ENCODE data around the gene ANGEL2.
"Not testable (repeated sequence)": the region's sequence is repeated elsewhere in the genome, so short reads cannot be mapped to it uniquely, and the experiment has no call there.

Gene ANGEL2

DNA sequence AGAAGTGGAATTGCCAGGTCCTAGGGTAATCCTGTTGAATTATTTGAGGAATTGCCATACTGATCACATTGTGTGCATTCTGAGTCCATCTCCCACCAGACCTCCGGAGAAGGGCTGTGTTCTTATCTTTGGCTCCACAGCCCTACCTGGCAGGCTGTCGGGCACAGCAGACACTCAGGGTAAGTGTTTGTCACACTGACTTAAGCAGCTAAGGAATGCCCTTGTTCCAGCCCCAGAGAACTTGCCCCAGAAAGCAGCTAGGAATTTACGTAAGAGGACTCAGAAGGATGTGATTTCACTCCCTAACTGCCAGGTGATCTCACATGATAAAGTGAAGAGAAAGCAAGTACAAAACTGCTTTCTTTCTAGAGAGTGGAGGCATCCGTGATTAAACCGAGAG is 44.4 kb downstream of the ANGEL2 start:
- Mint-ChIP-seq H3K9me3 (ENCODE audit: low read depth) (no peaks in the 10 kb centered on the region), H3K27me3 (peaks cover 13% of the 10 kb centered on the region), H3K4me3 (no peak overlapping the region), H3K4me1 (ENCODE audit: low read depth) (no peaks in the 10 kb centered on the region), H3K36me3 (no peaks in the 10 kb centered on the region), H3K27ac (no peak overlapping the region)

DNA sequence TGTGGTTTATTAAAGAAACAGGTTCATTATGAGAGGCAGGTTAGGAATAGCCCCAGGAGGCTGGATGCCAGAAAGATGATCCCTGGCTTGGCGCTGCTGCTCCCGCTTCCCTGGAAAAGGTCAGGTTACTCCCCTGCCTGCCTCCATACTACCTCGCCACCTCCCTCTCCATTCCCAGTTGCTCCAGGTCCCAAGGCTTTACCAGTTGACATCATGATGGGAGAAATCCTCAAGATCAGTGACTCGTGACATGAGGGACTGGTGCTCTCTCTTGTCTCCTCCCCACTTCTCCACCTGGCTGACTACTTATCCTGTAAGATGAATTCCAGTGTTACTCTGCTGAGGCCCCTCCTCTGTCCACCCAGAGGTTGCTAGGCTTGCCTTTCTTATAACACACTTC is 45.6 kb downstream of the ANGEL2 start:
- no peak overlapping the region for H3K4me3 Mint-ChIP-seq
- no peaks in the 10 kb centered on the region for H3K4me1 Mint-ChIP-seq (ENCODE audit: low read depth)
- no peaks in the 10 kb centered on the region for H3K9me3 Mint-ChIP-seq (ENCODE audit: low read depth)
- no peak overlapping the region for H3K27ac Mint-ChIP-seq
- H3K36me3 Mint-ChIP-seq = no peaks in the 10 kb centered on the region
- H3K27me3 Mint-ChIP-seq = peaks cover 15% of the 10 kb centered on the region

DNA sequence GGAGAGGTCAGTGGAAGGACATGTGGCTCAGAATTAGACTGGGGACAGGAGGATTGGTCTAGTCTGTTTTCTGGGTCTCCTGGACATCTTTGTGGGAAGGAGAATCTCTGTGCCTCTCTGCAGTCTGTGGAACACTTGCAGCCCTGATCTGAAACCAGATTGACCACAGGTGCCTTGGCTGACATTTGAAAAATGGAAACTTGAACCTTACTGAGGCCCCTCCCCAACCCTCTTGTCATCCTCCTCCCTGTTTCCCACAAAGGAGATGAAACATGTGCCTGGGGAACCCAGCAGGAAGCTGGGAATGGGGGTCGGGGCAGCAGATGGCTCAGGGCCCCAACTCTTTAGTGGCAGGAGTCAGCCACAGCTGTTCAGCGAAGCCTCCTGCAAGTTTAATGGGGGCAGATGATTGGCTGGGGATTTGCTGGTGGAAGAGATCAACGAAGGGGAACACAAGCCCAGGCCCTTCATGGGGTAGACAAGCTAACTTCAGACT is 47.3 kb downstream of the ANGEL2 start:
- H3K36me3 Mint-ChIP-seq = no peaks in the 10 kb centered on the region
- peaks cover 15% of the 10 kb centered on the region for H3K27me3 Mint-ChIP-seq
- no peak overlapping the region for H3K4me3 Mint-ChIP-seq
- no peaks in the 10 kb centered on the region for H3K4me1 Mint-ChIP-seq (ENCODE audit: low read depth)
- no peak overlapping the region for H3K27ac Mint-ChIP-seq
- no peaks in the 10 kb centered on the region for H3K9me3 Mint-ChIP-seq (ENCODE audit: low read depth)

DNA sequence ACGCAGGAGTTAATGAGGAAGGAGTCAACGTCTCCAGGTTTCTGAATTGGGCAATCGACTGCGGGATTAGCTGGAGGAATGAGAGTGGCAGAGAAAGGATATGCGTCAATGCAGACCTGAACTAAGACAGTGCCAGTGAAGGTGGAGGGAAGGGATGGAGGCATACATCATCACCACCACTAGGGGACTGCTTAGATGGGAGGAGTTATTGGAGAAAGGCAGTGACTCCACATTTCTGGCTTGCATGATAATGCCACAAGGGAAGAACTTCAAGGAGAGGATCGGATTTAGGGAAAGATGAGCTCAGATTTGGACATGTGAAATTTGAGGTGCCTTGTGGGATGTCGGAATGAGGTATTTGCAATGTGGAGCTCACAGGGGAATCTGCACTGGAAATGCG is 47.9 kb downstream of the ANGEL2 start:
- Mint-ChIP-seq H3K4me3 (no peak overlapping the region), H3K9me3 (ENCODE audit: low read depth) (no peaks in the 10 kb centered on the region), H3K36me3 (no peaks in the 10 kb centered on the region), H3K27ac (no peak overlapping the region), H3K27me3 (peaks cover 15% of the 10 kb centered on the region), H3K4me1 (ENCODE audit: low read depth) (no peaks in the 10 kb centered on the region)

DNA sequence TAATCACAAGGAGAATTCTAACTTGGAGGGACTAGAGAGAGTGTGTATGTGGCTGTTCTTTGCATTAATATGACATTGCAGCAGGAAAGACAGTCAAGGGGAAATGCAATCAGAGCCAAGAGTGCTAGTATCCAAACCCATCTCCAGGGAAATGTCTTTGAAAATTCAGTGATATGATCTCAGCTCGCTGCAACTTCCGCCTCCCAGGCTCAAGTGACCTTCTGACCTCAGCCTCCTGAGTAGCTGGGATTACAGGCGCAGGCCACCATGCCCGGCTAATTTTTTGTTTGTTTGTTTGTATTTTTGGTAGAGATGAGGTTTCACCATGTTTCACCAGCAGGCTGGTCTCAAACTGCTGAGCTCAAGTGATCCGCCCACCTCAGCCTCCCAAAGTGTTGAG is 49.1 kb downstream of the ANGEL2 start:
- Mint-ChIP-seq H3K4me1 (ENCODE audit: low read depth) (no peaks in the 10 kb centered on the region), H3K36me3 (no peaks in the 10 kb centered on the region), H3K9me3 (ENCODE audit: low read depth) (no peaks in the 10 kb centered on the region), H3K4me3 (no peak overlapping the region), H3K27me3 (peaks cover 13% of the 10 kb centered on the region), H3K27ac (no peak overlapping the region)

DNA sequence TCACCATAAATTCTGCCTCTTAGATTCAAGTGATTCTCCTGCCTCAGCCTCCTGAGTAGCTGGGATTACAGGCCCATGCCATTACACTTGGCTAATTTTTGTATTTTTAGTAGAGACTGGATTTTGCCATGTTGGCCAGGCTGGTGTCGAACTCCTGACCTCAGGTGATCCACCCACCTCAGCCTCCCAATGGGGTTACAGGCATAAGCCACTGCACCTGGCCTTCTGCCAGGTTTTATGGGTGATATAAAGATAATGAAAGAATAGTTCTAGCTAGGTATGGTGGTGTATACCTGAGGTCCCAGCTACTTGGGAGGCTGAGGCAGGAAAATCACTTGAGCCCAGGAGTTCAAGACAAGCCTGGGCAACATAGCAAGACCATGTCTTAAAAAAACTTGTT is 50.7 kb downstream of the ANGEL2 start:
- not testable (repeated sequence) for H3K27ac Mint-ChIP-seq; H3K4me3 Mint-ChIP-seq; H3K36me3 Mint-ChIP-seq; H3K9me3 Mint-ChIP-seq (ENCODE audit: low read depth); H3K4me1 Mint-ChIP-seq (ENCODE audit: low read depth)
- peaks cover 16% of the 10 kb centered on the region for H3K27me3 Mint-ChIP-seq

DNA sequence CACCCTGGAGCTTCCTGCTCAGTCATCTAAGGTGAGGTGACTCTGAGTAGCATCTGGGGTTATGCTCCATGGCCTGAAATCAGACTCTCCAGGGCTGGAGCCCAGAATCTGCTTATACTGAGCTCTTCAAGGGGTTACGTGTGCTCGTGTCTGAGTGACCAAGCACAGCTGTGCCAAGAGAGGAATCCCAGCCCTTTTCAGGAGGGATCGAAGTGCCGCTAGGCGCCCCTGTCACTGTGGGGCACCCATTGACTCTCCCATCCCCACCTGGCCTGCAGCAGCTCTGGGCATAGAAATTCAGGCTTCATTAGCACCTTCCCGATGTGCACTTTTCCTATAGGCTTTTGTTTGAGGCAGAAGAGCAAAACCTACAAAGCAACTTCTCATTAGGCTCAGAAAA is 51.6 kb downstream of the ANGEL2 start:
- Mint-ChIP-seq H3K4me3 (no peak overlapping the region), H3K9me3 (ENCODE audit: low read depth) (no peaks in the 10 kb centered on the region), H3K27ac (no peak overlapping the region), H3K4me1 (ENCODE audit: low read depth) (no peaks in the 10 kb centered on the region), H3K27me3 (peaks cover 17% of the 10 kb centered on the region), H3K36me3 (no peaks in the 10 kb centered on the region)

DNA sequence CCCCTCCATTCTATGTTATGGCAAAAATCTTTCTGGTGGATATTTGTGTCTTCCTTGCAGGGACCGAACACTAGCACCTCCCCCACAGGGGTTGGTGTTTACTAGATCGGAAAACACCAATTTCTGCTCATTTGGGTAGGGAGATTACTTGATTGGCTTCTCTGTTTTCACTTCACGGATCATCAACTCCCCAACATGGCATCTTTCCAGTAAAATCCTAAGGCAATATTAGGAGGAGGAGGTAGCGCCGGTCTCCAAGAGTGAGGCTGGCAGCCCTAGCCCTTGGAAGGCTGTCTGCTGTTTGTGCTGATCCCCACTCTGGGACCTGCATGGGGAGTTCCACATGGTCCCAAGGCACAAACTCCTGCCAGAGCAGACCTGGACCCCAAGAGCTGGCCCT is 53.2 kb downstream of the ANGEL2 start:
- Mint-ChIP-seq H3K27me3 (peaks cover 13% of the 10 kb centered on the region), H3K9me3 (ENCODE audit: low read depth) (no peaks in the 10 kb centered on the region), H3K4me1 (ENCODE audit: low read depth) (no peaks in the 10 kb centered on the region), H3K4me3 (no peak overlapping the region), H3K27ac (no peak overlapping the region), H3K36me3 (no peaks in the 10 kb centered on the region)

DNA sequence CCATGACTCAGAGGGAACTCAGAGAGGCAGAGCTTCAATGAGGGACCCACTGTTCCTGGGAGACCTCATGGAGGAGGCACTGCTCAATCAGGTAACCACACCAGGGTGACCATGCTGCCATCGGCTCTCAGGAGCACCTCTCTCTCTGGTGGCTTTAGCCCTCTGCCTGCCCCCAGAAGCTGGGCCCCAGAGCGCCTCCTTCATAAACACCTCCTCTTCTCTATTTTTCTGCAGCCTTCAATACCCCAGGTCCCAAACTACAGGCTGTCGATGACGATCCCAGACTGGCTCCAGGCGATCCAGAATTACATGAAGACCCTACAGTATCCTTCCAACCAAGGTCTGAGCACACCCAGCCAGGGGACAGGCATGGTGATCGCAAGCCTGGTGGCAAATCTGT is 54.7 kb downstream of the ANGEL2 start:
- Mint-ChIP-seq H3K4me3 (no peak overlapping the region), H3K27me3 (peaks cover 16% of the 10 kb centered on the region), H3K4me1 (ENCODE audit: low read depth) (no peaks in the 10 kb centered on the region), H3K27ac (no peak overlapping the region), H3K9me3 (ENCODE audit: low read depth) (no peaks in the 10 kb centered on the region), H3K36me3 (no peaks in the 10 kb centered on the region)

DNA sequence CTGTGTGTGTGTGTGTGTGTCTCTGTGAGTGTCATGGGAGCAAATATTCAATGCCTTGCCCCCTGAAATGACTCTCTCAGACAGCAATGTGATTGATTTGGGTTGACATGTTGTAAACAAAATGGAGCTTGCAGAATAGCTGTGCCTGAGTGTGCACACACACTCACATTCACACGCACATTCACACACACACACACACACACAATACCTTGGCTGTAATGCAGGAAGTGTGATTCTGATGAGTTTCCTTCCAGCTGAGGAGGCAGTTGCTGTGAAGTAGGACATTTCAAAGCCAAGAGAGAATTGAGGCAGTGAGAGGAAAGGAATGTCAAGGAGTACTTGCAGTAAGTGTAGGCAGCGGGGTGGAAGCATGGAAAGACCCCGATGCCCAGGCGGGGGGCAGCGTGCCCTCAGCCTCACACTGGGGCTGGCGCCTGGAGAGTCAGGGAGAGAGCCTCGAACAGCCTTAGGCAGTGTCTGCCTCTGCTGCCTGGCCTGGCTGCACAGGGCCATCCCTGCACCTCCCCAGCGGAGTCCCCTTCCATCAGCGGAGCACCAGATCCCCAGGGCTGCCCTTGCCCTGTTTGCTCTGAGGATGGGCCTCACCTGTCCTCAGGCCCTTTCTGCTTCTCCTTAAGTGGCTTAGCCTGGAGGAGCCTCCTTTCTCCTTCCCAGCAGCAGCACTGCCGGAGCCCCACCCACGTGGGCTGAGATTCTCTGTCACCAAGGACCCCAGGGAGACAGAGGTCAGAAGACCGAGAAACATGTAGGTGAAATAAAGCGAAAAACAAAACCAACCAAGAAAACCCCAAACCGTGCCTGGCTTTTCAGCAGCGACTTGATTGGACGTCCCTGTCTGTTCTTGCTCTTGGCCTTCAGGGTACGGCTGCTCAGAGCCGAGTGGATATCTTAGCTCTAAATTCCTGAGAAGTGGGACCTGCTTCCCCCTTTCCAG is 56.1 kb downstream of the ANGEL2 start:
- Mint-ChIP-seq H3K9me3 (ENCODE audit: low read depth) (no peaks in the 10 kb centered on the region), H3K4me3 (no peak overlapping the region), H3K36me3 (no peaks in the 10 kb centered on the region), H3K4me1 (ENCODE audit: low read depth) (no peaks in the 10 kb centered on the region), H3K27me3 (peaks cover 17% of the 10 kb centered on the region), H3K27ac (no peak overlapping the region)

DNA sequence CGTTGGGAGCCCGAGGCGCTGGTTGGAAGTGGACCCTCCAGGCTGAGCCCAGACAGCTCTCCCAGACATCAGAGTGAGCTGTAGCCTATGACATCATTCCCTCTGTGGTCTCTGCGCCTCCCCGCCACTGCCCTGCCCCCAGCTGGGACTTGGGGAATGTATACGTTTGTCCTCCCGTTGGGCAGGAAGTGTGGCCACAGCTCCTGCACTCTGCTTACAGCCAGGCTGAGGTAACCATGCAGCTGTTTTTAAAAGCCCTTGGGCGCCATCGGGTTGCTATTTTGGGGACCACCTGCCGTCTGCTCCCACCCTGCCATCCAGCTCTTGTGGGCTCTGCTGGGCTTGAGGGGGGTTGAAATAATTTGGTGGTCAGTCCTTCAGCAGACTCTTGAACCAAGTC is 57.5 kb downstream of the ANGEL2 start:
- Mint-ChIP-seq H3K27ac (no peak overlapping the region), H3K36me3 (no peaks in the 10 kb centered on the region), H3K27me3 (peaks cover 17% of the 10 kb centered on the region), H3K4me1 (ENCODE audit: low read depth) (no peaks in the 10 kb centered on the region), H3K9me3 (ENCODE audit: low read depth) (no peaks in the 10 kb centered on the region), H3K4me3 (no peak overlapping the region)

DNA sequence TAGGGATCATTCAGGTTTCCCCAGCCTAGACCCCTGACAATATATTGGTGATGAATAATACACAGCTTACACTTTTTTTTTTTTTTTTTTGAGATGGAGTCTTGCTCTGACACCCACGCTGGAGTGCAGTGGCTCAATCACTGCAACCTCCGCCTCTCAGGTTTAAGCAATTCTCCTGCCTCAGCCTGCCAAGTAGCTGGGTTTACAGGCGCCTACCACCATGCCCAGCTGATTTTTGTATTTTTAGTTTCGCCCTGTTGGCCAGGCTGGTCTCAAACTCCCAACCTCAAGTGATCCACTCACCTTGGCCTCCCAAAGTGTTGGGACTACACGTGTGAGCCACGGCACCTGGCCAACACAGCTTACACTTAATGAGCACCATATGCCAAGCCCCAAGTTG is 58.1 kb downstream of the ANGEL2 start:
- H3K4me3 Mint-ChIP-seq = no peak overlapping the region
- H3K4me1 Mint-ChIP-seq (ENCODE audit: low read depth) = no peaks in the 10 kb centered on the region
- H3K36me3 Mint-ChIP-seq = no peaks in the 10 kb centered on the region
- no peaks in the 10 kb centered on the region for H3K9me3 Mint-ChIP-seq (ENCODE audit: low read depth)
- H3K27me3 Mint-ChIP-seq = peaks cover 23% of the 10 kb centered on the region
- H3K27ac Mint-ChIP-seq = no peak overlapping the region

DNA sequence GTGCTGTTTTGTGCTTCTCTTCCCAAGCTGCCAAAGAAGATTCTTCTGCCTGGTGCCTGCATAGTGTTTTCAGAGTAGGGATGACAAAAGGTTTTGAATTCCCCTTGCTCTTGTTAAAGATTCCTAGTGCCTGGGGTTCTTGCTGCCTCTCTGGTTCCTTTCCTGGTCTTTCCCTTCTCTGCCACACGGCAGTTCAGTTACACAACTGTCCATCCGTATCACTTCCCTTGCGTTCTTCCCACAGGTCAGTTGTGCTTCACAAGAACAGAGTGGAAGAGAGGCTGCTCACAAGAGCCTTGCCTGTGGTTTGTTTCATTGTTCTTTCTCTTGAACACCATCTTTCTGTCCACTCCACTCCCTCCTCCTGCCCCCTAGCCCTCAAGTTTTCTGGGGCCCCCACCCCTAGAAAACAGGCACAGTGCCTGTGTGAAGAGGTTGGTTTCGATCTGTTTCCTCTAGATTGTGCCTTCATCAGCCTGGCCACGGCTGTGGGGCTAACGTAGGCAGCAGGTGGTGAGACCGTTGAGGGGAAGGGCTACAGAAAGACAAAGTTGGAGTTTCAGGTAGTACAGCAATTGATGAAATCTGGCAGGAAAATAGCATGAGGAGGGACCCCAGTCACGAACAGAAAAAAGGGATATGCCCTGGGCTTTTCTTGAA is 59.6 kb downstream of the ANGEL2 start:
- H3K36me3 Mint-ChIP-seq = no peaks in the 10 kb centered on the region
- no peak overlapping the region for H3K27ac Mint-ChIP-seq
- peaks cover 31% of the 10 kb centered on the region for H3K27me3 Mint-ChIP-seq
- no peak overlapping the region for H3K4me3 Mint-ChIP-seq
- H3K9me3 Mint-ChIP-seq (ENCODE audit: low read depth) = no peaks in the 10 kb centered on the region
- peaks cover 3% of the 10 kb centered on the region for H3K4me1 Mint-ChIP-seq (ENCODE audit: low read depth)

DNA sequence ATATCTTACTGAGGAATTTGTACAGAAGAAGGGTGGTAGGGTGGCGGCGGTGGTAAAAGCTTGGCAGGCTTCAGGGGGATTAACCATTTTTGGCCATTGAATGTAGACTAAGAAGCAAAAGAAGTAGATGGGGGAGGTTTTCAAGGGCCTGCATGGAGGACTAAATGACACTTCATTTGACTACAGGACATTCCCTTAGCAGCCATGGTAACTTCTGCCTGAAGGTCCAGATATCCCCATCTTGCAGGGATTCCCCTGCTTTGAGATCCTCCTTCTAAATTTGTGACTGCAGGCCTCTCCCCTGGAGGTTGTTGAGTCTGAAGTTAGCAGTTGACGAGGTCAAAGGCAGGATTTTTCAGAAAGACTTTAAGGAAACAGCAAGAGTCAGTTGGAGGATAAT is 60.6 kb downstream of the ANGEL2 start:
- Mint-ChIP-seq H3K36me3 (no peaks in the 10 kb centered on the region), H3K9me3 (ENCODE audit: low read depth) (no peaks in the 10 kb centered on the region), H3K27me3 (peaks cover 30% of the 10 kb centered on the region), H3K4me3 (no peak overlapping the region), H3K27ac (no peak overlapping the region), H3K4me1 (ENCODE audit: low read depth) (peaks cover 4% of the 10 kb centered on the region)

DNA sequence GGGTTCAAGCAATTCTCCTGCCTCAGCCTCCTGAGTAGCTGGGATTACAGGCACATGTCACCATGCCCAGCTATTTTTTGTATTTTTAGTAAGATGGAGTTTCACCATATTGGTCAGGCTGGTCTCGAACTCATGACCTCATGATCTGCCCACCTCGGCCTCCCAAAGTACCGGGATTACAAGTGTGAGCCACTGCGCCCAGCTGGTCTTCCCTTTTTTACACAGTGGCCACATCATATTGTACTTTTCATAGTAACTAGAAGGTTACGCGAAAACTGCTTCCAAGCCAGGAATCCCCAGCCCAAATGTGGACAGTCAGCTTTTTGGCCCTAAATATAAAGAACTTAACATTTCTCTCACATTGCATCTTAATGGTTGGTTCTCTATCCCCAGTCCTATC is 61.2 kb downstream of the ANGEL2 start:
- Mint-ChIP-seq H3K27ac (no peak overlapping the region), H3K36me3 (no peaks in the 10 kb centered on the region), H3K4me3 (no peak overlapping the region), H3K9me3 (ENCODE audit: low read depth) (no peaks in the 10 kb centered on the region), H3K4me1 (ENCODE audit: low read depth) (peaks cover 7% of the 10 kb centered on the region), H3K27me3 (peaks cover 30% of the 10 kb centered on the region)
